Right atrium auricular region (tissue), 2 donors: ENCODE measurements around the gene NTN1. TPM values are rescaled to one million over a fixed set of nuclear protein-coding genes. Genes with fewer than 3 reads are reported as not detected.

Experiments used
- DNase-seq: peaks from one replicate; pipeline ENCODE4 v3.0.0-alpha.2; 2019; ENCODE audit warnings: low spot score
- H3K27ac ChIP-seq, 2 donors: fragments of 200-600 bp; sonication (generic); 1 replicate in 1 of 2; 2 replicates in 1 of 2; pipeline ENCODE4 v1.5.1; 2016 to 2019
- H3K27me3 ChIP-seq, 2 donors: fragments of 200-600 bp; sonication (generic); one replicate each; pipeline versions ENCODE4 v1.5.1 to v1.6.0; 2017 to 2019
- H3K36me3 ChIP-seq: fragments of 200-600 bp; sonication (generic); one replicate; pipeline ENCODE4 v1.5.1; 2016
- H3K4me1 ChIP-seq, 2 donors: fragments of 200-600 bp; sonication (generic); one replicate each; pipeline versions ENCODE4 v1.5.1 to v1.6.0; 2017 to 2019
- H3K4me3 ChIP-seq, 2 donors: fragments of 200-600 bp; sonication (generic); 1 replicate in 1 of 2; 2 replicates in 1 of 2; pipeline ENCODE4 v1.5.1; 2017 to 2019; ENCODE audit warnings: mild to moderate bottlenecking in 1 of 2, moderate library complexity in 1 of 2
- H3K9me3 ChIP-seq, 2 donors: fragments of 200-600 bp; sonication (generic); one replicate each; pipeline ENCODE4 v1.5.1; 2019
- total RNA-seq, 2 donors: library from RNA; depleted of rRNA; stranded (reverse); fragments of >200 nt; gene quantifications; one replicate each; pipeline ENCODE4 v1.1.0, GENCODE V29; 2016
- TF ChIP-seq, protein P1 (sequence below), 2 donors: fragments of 200-600 bp; sonication (generic); IDR thresholded peaks; one replicate each; pipeline ENCODE4 v1.5.1; 2019; ENCODE audit warnings: antibody characterized with exemption in 2 of 2

The NTN1 gene
- total RNA-seq, 2 donors from 2014 or later, result 142 to 163 TPM

- H3K4me3 ChIP-seq, result no peak overlapping the region
Measured at GRCh38 chr17:9055281-9055680, 34.0 kb downstream of the NTN1 start.

DNA sequence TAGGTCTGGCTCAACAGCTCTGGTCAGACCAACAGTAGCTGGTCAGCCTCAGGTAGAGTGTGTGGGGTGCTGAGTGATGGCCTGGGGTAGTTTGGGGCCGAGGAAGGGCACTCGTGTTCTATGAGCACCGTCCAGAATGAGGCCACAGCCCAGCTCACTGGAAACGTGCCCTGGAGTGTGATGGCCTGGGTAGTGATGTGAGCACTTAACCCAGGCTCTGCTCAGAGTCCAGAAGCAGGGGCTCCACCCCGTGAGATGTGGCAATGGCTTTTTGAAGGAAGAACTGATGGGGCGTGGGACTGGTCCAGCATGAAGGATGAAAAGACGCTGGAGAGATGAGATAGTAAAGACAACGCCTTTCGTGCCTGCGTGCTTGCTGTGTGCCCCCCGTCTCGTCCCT, 35.3 kb downstream of the NTN1 start:
- no peaks in the 10 kb centered on the region for H3K9me3 ChIP-seq
- no peak overlapping the region for H3K4me3 ChIP-seq
- H3K27me3 ChIP-seq, result no peaks in the 10 kb centered on the region
- no peak overlapping the region for H3K27ac ChIP-seq
- H3K4me1 ChIP-seq, result peaks cover 0 to 9% of the 10 kb centered on the region in 2 donors
- DNase-seq, result peak; percentile 57
- H3K36me3 ChIP-seq, result no peaks in the 10 kb centered on the region
- TF ChIP-seq, protein P1, sequence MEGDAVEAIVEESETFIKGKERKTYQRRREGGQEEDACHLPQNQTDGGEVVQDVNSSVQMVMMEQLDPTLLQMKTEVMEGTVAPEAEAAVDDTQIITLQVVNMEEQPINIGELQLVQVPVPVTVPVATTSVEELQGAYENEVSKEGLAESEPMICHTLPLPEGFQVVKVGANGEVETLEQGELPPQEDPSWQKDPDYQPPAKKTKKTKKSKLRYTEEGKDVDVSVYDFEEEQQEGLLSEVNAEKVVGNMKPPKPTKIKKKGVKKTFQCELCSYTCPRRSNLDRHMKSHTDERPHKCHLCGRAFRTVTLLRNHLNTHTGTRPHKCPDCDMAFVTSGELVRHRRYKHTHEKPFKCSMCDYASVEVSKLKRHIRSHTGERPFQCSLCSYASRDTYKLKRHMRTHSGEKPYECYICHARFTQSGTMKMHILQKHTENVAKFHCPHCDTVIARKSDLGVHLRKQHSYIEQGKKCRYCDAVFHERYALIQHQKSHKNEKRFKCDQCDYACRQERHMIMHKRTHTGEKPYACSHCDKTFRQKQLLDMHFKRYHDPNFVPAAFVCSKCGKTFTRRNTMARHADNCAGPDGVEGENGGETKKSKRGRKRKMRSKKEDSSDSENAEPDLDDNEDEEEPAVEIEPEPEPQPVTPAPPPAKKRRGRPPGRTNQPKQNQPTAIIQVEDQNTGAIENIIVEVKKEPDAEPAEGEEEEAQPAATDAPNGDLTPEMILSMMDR (IDR thresholded peaks at IDR 0.05), result no peak

More at GRCh38 chr17:9055281-9055680, 34.0 kb downstream of the NTN1 start:
- H3K36me3 ChIP-seq, result no peaks in the 10 kb centered on the region
- H3K9me3 ChIP-seq, result no peaks in the 10 kb centered on the region
- DNase-seq, result peak; percentile 55
- H3K27me3 ChIP-seq, result no peaks in the 10 kb centered on the region
- peaks cover 0 to 16% of the 10 kb centered on the region in 2 donors for H3K4me1 ChIP-seq
- H3K27ac ChIP-seq, result no peak overlapping the region
- TF ChIP-seq, protein P1 (IDR thresholded peaks at IDR 0.05), result no peak

GRCh38 chr17:9057310-9057709, 36.0 kb downstream of the NTN1 start:
- Histone ChIP-seq H3K4me3 (no peak overlapping the region), H3K9me3 (no peaks in the 10 kb centered on the region), H3K36me3 (no peaks in the 10 kb centered on the region), H3K4me1 (peaks cover 0 to 9% of the 10 kb centered on the region in 2 donors), H3K27ac (no peak overlapping the region), H3K27me3 (no peaks in the 10 kb centered on the region)
- TF ChIP-seq, protein P1 (IDR thresholded peaks at IDR 0.05), result no peak
- peak; percentile 34 for DNase-seq

- TF ChIP-seq, protein P1 (IDR thresholded peaks at IDR 0.05), result no peak
- no peak for DNase-seq
Measured at GRCh38 chr17:9062399-9062902, 41.1 kb downstream of the NTN1 start.

GRCh38 chr17:9064311-9064834, 43.1 kb downstream of the NTN1 start:
- no peak overlapping the region for H3K27ac ChIP-seq
- DNase-seq, result no peak
- no peaks in the 10 kb centered on the region for H3K27me3 ChIP-seq
- no peaks in the 10 kb centered on the region for H3K9me3 ChIP-seq
- no peaks in the 10 kb centered on the region for H3K4me1 ChIP-seq
- TF ChIP-seq, protein P1 (IDR thresholded peaks at IDR 0.05), result no peak
- no peaks in the 10 kb centered on the region for H3K36me3 ChIP-seq
- H3K4me3 ChIP-seq, result no peak overlapping the region

More at GRCh38 chr17:9062399-9062902, 41.1 kb downstream of the NTN1 start:
- no peaks in the 10 kb centered on the region for H3K9me3 ChIP-seq
- H3K27me3 ChIP-seq, result no peaks in the 10 kb centered on the region
- no peaks in the 10 kb centered on the region for H3K36me3 ChIP-seq
- H3K4me1 ChIP-seq, result peaks cover 0 to under 1% of the 10 kb centered on the region in 2 donors
- no peak overlapping the region for H3K4me3 ChIP-seq
- peak overlapping the region in 1 of 2 donors; percentile 31 for H3K27ac ChIP-seq

DNA sequence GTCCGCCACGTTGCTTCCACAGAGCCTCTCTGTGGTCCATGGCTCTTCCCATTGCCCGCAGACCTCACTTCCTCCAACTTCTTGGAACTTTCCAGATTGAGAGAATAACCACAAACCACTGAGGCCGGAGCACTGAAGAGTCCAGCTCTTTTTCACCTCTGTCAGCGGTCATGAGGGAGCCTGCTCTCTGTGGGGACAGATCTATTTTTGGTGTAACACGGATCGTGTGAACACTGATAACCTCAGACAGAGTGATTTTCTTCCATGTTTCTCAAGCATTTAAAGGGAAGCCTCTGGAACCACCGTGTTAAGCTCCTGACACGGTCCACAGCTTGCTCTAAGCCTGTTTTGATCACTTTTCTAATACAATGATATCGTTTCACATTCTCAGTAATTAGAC, 49.7 kb downstream of the NTN1 start:
- Histone ChIP-seq H3K9me3 (no peaks in the 10 kb centered on the region), H3K4me1 (peaks cover 0 to 53% of the 10 kb centered on the region in 2 donors), H3K36me3 (no peaks in the 10 kb centered on the region), H3K4me3 (no peak overlapping the region), H3K27ac (peak overlapping the region; percentile 84 to 86), H3K27me3 (no peaks in the 10 kb centered on the region)
- DNase-seq, result no peak
- TF ChIP-seq, protein P1 (IDR thresholded peaks at IDR 0.05), result no peak
